ENCODE measurements around the gene PRPS1. TPM values are rescaled to one million over a fixed set of nuclear protein-coding genes. Genes with fewer than 3 reads are reported as not detected.
"Not testable (repeated sequence)": the region's sequence is repeated elsewhere in the genome, so short reads cannot be mapped to it uniquely, and the experiment has no call there.

The PRPS1 gene
- total RNA-seq, 1 donor from 2014 or later = 27.9 TPM

DNA sequence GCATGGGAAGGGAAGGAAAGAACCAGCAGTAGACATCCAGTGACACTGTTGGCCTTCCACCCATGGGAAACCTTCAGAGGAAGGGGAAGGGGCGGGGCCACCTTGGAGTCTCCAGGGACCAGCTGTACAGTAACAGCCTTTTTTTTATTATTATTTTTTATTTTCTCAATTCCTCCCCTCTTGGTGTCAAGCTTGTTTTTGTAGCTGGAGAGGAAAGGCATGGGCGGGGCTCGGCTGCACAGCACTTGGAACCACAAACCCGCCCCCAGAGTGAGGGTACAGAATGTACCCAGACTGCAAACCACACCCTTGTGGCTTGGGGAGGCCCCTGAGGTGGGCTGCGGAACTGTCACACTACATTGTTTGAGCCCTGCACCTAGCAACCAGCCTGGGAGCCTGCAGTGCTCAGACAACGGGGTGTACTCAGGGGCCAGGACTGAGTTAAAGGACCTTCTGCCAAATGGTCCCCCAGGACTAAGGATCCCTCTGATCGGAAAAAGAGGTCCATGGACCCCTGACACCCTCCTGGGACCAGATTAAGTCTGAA is 45.7 kb downstream of the PRPS1 start:
- DNase-seq (ENCODE audit: extremely low read depth, low read depth, low spot score) = no peak

DNA sequence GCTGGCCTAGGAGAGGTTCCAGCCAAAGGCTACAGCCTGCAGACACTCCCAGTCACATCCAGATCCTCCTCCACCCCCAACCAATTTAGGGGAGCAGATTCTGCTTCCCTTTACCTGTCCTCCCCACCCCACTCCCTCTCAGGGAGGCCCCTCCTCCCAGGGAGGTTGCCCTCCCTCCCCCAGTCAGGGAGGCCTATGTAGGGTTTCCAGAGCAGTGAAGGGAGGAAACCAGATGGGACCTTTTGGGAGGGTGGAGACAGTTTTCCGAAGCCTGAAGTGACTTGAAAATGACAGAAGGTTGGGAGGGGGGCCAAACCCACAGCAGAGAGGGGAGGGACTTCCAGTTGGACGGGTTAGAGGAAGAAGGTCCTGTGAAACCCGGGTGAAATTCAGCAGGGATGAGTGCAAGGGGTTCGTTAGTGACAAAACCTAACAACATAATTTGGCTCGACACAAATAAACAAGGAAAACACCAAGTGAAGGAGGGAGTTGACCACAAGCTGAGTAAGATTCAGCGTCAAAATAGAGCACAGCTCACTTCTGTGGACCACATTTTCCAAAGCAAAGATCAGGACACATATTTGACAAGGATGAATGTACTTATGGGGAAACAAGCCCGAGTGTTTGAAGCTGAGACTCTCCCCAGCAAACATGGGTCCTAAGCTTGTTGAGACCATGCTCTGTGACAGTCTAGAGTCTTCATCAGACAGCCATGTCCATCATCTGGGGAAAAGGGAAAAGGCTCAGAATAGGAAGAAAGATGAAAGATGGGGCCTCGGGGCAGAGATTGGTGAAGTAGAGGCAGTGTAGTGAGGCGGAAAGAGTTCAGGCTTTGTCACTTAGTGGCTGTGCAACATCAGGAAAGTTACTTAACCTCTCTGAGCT is 46.4 kb downstream of the PRPS1 start:
- DNase-seq (ENCODE audit: extremely low read depth, low read depth, low spot score) = no peak

DNA sequence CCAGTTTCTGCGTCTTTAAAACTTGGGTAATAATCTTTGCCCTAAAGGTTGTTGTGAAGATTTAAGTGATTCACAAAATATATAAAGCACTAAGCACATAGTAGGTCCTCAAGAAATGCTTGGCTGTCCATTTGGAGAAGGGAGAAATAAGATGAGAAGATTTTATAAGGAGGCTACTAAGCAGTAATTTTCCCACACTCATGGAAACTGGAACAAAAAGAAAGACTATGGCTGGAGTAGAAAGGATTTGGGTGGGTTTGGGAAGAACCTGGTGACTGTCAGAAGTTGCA is 47.0 kb downstream of the PRPS1 start:
- DNase-seq (ENCODE audit: extremely low read depth, low read depth, low spot score) = no peak

DNA sequence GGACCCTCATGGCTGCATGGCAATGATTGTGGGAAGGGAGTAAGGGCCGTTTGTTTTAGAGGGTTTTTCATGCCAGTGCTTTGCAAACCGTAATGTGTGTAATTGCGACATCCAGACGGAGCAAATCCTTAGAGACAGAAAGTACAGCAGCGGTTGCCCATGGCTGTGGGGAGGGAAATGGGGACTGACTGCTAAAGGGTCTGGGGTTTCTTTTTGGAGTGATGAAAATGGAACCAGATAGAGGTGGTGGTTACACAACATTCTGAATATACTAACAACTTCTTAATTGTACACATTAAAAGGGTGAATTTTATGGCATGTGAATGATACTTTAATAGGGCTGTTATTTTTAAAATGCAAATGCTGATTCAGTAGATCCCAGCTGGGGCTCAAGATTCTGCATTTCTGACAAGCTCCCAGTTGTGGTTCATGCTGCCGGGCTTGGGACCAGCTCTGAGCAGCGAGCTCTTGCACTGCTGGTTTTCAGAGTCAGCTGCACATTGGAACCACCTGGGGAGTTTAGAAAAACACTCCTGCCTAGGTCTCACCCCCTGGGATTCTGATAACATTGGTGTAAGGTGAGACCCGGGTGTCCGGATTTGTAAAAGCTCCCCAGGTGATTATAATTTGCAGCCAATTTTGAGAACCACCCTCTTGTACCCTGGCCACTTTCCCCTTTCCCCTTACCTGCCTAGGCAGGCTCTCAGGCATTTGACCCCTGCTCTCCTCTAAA is 47.7 kb downstream of the PRPS1 start:
- no peak for DNase-seq (ENCODE audit: extremely low read depth, low read depth, low spot score)

DNA sequence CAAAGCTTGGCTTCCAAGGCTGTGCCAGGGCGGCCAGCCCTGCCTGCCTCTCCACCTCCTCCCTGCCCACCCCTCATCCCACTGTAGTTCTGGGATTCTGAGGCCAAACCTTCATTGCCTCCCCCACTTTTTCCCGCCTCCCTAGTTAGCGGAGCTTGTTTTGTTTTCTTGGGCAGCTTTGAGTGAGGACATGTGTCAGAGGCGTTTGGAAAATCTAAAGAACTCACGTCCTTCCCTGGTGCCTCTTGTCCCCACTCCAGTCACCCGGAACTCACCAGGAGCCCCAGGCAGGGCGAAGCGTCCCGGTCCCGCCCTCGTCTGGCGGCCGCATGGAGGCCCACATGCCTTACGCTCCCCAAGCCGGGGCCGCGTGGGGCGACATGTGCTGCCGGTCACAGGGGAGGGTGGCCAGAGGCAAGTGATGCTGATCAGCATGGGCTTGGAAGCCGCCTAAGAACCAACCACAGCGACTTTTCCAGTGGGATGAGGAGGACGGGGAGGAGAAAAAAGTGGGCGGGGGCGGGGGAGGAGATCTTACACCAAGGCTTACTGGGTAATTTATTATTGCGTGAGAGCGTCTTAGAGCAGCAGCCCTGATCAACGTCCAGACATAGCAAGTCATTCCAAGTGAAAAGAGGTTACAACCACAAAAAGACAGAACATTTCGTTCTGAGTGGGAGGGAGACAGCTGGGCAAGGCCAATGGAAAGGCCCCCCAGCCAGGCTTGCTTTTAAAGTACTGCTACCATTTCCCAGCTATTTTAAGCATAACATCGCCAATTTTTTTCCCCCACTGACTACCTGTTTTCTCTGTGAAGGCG is 48.5 kb downstream of the PRPS1 start:
- no peak for DNase-seq (ENCODE audit: extremely low read depth, low read depth, low spot score)

DNA sequence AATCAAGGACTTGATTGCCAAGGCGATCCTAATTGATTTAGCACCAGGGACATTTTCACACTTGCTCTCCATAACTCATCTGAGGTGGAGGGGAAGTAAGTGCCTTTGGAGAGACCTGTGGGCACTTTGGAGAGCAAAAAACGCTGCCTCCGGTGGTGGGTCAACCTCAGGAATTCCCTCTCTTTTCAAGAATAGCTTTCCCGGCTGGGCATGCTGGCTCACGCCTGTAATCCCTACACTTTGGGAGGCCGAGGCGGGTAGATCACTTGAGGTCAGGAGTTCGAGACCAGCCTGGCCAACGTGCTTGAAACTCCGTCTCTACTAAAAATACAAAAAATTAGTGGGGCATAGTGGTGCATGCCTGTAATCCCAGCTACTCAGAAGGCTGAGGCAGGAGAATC is 49.2 kb downstream of the PRPS1 start:
- DNase-seq (ENCODE audit: extremely low read depth, low read depth, low spot score) = no peak

DNA sequence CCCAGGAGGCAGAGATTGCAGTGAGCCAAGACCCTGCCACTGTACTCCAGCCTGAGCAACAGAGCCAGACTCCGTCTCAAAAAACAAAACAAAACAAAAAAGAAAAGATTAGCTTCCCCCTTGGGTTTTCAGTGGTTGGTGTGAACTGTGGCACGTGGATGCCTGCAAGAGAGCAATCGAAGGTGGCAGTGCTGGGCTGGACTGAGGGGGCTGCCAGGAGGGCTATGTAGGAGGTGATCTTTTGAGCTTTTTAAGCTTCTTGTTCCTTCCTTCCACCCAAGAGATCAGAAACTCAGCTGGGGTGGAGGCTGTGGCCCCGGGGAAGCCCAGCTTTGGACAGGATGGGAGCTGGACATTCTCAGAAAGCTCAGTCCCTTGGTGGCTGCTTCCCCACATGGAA is 49.6 kb downstream of the PRPS1 start:
- DNase-seq (ENCODE audit: extremely low read depth, low read depth, low spot score) = no peak

DNA sequence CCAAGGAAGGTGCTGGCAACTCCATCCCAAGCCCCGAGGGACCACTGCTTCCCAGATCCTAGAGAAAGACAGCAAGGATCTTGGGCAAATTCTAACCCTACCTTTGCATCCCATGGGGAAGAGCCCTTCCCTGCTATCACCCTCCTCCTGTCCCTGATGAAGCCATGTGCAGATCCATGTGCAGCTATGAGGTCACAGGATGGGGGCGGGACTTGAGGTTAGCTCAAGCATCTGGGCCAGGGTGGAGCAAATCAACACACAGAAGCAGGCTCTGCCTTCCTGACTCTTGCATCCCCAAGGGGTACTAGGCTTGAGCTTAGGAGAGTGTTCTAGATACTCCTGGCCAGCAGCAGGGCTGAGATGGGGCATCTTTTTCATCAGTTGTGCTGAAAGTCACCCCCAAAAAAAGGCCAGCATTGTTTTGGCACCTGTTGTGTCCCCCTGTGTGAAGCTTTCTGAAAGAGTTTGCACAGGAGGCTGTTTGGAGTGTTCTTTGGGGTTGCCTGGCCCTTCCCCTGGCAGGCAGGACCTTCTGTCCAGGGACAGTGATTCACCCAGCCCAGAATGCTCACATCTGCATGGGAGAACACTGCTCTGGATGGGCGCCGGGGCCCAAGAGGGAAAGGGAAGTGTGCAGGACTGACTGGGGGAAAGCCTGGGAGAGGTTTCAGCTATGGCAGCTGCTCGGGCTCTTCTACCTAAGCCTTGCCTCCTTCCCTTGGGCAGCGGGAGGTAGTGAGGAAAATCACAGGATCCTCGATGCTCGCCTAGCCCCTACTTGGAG is 50.8 kb downstream of the PRPS1 start:
- no peak for DNase-seq (ENCODE audit: extremely low read depth, low read depth, low spot score)

DNA sequence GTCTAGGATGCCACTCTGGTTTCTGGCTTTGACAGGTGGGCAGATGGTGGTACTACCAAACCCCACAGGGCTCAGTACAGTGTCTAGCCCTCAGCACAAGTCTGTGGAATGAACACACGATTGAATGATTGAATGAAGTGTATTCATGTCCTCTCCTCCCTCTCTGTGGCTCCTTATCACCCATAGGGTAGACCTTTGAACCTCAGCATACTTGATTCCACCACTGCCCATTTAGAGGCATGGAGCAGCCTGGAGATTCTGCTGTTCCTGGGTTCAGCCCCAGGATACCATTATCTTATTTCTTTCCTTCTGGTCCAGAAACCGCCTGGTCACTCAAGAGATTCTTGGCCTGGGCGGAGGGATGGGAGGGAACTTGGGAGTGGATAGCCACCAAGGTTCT is 53.9 kb downstream of the PRPS1 start:
- no peak for DNase-seq (ENCODE audit: extremely low read depth, low read depth, low spot score)

DNA sequence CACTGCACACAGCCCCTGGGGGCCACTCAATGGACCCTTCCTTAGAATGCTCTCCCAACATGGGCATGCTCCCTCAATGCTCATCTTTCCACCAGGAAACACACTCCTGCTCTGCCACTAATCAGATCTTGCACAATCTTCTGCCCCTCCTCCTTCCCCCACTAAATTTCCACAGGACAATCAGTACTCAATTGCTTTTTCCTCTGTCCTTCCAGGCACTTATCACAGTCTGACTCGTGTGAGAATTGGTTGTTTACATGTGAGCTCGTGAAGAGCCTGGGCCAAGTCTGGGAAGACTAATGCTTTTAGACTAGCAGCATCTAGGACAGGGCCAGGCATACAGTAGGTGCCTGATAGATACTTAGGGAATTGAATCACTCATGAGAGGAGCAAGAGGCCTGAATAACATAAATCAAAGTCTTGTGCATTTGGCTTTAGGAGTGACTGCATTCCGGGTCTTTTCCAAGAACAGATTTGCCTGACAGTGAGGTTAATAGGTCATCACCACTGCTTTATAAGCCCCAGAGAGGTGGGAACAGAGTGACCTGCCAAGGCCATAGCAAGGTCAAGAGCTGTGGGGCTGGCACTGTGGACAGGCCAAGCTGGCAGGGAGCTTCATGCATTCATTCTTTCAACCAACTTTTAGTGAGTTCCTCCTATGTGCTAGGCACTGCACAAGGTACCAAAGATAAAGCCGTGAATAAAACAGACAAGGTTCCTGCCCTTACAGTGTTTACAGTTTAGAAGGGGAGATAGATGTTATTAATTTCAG is 55.0 kb downstream of the PRPS1 start:
- DNase-seq (ENCODE audit: extremely low read depth, low read depth, low spot score) = no peak

DNA sequence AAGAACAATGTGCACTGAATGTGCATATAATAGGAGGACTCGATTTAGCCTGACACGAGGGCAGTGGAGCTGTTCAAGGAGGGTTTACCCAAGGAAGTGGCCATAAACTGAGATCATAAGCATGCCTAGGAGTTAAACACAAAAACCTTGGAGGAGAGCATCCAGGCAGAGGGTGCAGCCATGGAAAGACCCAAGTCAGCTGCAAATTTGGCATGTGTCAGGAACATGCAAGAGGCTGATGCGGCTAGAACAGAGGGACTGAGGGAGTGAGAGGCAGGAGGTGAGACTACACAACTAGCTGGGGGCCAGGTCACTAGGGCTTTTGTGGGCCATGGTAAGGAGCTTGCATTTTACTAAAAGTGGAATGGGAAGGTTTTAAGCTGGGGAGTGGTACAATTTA is 55.6 kb downstream of the PRPS1 start:
- no peak for DNase-seq (ENCODE audit: extremely low read depth, low read depth, low spot score)

DNA sequence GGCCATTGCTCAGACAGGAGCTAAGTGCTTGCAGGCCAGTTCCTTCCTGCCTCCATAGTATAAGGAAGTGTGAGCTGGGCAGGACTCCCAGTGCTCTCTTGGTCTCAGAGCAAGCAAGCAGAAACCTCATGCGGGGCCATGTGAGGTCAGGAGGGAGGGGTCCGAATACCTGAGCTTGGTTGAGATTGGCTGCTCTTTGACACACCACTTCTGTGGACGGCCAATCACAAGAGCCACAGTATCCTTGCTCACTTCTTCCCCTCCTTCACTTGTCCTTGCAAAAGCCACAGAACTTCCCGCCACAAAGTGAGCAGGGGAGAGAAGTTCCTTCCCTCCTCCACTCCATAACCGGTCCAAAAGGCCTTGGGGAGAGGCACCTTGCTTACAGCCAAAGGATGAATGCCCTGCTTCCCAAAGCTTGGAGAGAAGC is 56.7 kb downstream of the PRPS1 start:
- DNase-seq (ENCODE audit: extremely low read depth, low read depth, low spot score) = peak; percentile 58

DNA sequence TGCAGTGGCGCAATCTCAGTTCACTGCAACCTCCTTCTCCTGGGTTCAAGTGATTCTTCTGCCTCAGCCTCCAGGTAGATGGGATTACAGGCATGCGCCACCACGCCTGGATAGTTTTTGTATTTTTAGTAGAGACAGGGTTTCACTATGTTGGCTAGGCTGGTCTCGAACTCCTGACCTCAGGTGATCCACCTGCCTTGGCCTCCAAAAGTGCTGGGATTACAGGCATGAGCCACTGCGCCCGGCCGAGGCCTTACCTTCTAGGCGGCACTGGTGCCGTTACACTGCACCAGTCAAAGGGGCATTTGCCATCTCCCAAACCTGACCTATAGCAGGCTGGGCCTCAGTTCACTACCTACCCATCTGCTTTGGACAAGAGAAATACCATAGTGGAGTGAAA is 57.3 kb downstream of the PRPS1 start:
- DNase-seq (ENCODE audit: extremely low read depth, low read depth, low spot score) = not testable (repeated sequence)

DNA sequence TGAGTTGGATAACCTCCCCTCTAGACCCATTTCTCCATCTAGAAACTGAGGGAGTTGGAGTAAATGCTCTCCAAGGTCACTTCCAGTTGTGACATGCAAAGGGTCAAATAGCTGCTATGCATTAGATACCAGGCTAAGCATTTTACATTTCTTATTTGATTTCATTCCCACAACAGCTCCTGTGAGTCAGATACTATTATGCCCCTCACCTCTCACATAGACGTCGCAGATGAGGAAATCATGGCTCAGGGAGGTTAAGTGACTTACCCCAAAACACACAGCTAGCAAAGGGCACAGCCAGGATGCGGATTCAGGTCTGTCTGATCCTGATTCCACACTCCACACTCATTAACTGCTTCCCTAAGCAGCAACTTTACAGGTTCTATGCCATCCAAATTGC is 57.7 kb downstream of the PRPS1 start:
- DNase-seq (ENCODE audit: extremely low read depth, low read depth, low spot score) = no peak

DNA sequence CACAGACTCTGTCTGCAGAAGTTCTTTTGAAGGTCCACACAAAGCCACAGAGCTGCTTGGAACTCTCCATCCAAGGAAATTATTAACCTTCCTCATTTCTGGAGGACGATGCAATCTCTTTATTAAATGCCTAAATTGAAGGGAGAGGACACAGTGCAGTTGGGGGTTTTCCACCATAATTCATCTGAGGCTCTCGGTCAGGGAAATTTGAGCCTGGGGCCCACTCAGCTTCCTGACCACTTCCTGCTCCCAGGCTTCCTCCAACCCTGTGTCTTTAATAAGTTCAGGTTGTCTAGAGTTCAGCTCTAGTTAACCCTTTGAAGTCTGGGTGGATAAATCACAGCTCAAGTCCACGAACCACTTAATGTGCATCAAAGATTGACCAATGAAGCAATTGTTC is 58.5 kb downstream of the PRPS1 start:
- DNase-seq (ENCODE audit: extremely low read depth, low read depth, low spot score) = no peak

DNA sequence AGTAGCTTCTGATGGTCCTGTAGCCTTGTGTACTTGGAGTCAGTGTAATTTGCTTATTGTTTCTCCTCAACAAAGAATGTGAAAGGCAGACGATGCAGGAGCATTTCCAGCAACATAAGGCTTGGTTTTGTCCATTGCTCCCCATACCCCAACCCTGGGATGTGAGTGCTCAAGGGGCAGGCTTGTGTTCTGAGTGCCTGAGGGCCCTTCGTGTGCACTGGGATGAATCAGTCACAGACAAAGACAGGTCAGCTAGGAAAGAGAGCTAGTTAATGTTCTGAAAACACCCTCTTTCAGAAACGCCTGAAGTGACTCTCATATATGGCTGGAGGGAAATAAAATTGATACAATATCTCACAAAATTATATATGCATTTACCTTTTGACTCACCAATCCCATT is 59.1 kb downstream of the PRPS1 start:
- no peak for DNase-seq (ENCODE audit: extremely low read depth, low read depth, low spot score)

DNA sequence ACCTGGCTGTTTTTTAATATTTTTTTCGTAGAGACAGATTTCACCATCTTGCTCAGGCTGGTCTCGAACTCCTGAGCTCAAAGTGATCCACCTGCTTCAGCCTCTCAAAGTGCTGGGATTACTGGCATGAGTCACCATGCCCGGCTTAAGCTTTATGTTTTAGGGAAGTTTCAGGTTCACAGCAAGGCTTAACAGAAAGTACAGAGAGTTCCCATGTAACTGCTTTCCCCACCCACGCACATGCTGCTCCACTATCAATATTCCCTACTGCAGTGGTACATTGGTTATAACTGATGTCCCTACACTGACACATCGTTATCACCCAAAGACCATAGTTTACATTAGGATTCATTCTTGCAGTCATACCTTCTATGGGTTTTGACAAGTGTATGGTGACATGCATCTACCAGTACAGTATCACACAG is 62.7 kb downstream of the PRPS1 start:
- no peak for DNase-seq (ENCODE audit: extremely low read depth, low read depth, low spot score)

DNA sequence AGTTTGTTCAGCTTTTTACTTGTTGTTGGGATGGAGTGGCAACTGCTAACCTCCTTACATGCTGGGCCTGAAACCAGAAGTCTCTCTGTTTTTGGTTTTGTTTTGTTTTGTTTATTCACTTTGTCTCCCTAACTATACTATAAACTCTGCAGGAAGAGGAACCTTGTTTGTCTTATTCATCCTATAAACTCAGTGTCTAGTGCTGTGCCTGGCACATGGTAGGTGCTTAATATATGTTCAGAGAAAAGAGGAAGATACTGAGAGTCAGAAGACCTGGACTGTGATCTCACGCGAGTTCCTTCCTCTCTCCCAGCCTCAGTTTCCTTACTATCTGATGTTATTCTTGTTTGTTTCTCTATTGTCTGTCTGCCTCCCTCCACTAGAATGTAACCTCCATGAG is 71.3 kb downstream of the PRPS1 start:
- no peak for DNase-seq (ENCODE audit: extremely low read depth, low read depth, low spot score)

DNA sequence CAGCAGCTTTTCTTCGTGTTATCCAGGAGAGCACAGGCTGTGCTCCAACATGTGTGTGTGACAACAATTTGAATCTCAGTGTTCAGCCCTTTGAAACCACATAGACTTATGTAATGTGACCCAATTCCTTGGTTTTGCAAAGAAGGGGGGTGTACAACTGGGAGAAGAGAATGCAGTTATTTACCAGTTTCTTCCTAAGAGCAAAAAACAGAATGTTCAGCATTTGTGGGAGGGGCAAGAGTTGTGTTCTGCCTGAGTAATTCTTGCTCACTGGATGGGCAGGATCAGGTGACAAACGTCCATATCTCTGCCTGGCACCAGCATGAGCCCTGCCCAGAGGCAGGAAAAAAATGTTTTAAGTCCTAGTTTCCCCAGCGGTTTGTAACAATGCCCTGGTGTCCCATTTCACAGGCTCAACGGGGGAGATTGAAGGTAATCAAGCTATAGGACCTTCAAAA is 72.0 kb downstream of the PRPS1 start:
- no peak for DNase-seq (ENCODE audit: extremely low read depth, low read depth, low spot score)

Measured in glomerular endothelial cell (primary cell).